ENCODE data around the gene BMAL1. TPM values are rescaled to one million over a fixed set of nuclear protein-coding genes. Genes with fewer than 3 reads are reported as not detected.
"Not testable (repeated sequence)": the region's sequence is repeated elsewhere in the genome, so short reads cannot be mapped to it uniquely, and the experiment has no call there.

The BMAL1 gene
- total RNA-seq, 5 donors from 2014 or later (not counting 1 experiment from before 2014, with no cell fraction given) = 67.9 to 99.2 (median 72.1) TPM

DNA sequence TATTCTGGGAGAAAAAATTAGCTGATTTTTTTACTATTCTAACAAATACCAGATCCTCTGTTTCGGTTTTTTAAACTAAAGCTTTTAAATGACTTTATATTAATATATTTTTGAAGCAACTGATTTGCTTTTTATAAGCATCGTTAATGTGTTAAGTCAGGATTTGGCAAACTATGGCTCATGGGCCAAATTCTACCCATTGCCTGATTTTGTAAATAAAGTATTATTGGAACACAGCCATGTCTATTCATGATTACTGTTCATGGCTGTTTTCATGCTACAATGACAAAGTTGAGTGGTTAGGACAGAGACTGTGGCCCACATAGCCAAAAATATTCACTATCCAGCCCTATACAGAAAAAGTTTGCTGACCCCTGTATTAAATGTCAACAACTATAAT lies 155.8 kb downstream of the BMAL1 start:
- peaks cover 45 to 51% (median 45%) of the 10 kb centered on the region in 3 donors for H3K4me1 Mint-ChIP-seq
- Histone ChIP-seq H3K27me3 (replicated peaks in 1 of 2; ENCODE audit: control insufficient read depth in 2 of 2, extremely low read depth in 1 of 2, insufficient read depth in 2 of 2, low read length in 1 of 2) (no peaks in the 10 kb centered on the region), H3K36me3 (ENCODE audit: control insufficient read depth in 2 of 2, extremely low read depth in 1 of 2, insufficient read depth in 1 of 2, low read length in 1 of 2) (no peaks in the 10 kb centered on the region), H3K27ac (ENCODE audit: low read length) (no peak overlapping the region), H3K9me3 (peaks cover 4% of the 10 kb centered on the region), H3K4me3 (ENCODE audit: control insufficient read depth in 1 of 2, extremely low read depth in 1 of 2, low read length in 1 of 2) (no peak overlapping the region), H3K4me1 (ENCODE audit: control insufficient read depth in 1 of 2, extremely low read depth in 1 of 2, insufficient read depth in 2 of 2, low read length in 2 of 2) (no peaks in the 10 kb centered on the region)
- ChIA-PET POLR2A (interaction anchor here (0.6 to 1.4 kb wide), 2 partner anchors 30 to 226 kb away, joined by 3 to 4 read pairs; partner anchors contain the start of gene BTBD10 (in 1 of the 2)), CTCF (no interaction called here)
- no CpG with 5 or more reads among the region's 2 CpGs for WGBS (ENCODE audit: insufficient coverage)
- no peaks in the 10 kb centered on the region for H3K27me3 Mint-ChIP-seq
- DNase-seq (no peak), ATAC-seq (replicated peaks in 1 of 4) (no peak)
- peaks cover 47% of the 10 kb centered on the region for H3K36me3 Mint-ChIP-seq
- H3K27ac Mint-ChIP-seq = no peak overlapping the region
- H3K9me3 Mint-ChIP-seq = peaks cover 0 to 11% (median 5%) of the 10 kb centered on the region in 3 donors
- no peak overlapping the region for H3K4me3 Mint-ChIP-seq

- CTCF ChIA-PET = no interaction called here
- WGBS (ENCODE audit: insufficient coverage) = 98% methylated on average over 5 of the region's 6 CpGs
- Mint-ChIP-seq H3K27ac (no peak overlapping the region), H3K4me3 (no peak overlapping the region), H3K4me1 (peaks cover 45 to 53% (median 49%) of the 10 kb centered on the region in 3 donors), H3K9me3 (peaks cover 0 to 5% (median 2%) of the 10 kb centered on the region in 3 donors), H3K36me3 (peaks cover 41% of the 10 kb centered on the region), H3K27me3 (no peaks in the 10 kb centered on the region)
- no peak for ATAC-seq (replicated peaks in 1 of 4)
- Histone ChIP-seq H3K36me3 (ENCODE audit: control insufficient read depth in 2 of 2, extremely low read depth in 1 of 2, insufficient read depth in 1 of 2, low read length in 1 of 2) (no peaks in the 10 kb centered on the region), H3K4me3 (ENCODE audit: control insufficient read depth in 1 of 2, extremely low read depth in 1 of 2, low read length in 1 of 2) (no peak overlapping the region), H3K4me1 (ENCODE audit: control insufficient read depth in 1 of 2, extremely low read depth in 1 of 2, insufficient read depth in 2 of 2, low read length in 2 of 2) (no peaks in the 10 kb centered on the region), H3K9me3 (no peaks in the 10 kb centered on the region), H3K27ac (ENCODE audit: low read length) (no peak overlapping the region), H3K27me3 (replicated peaks in 1 of 2; ENCODE audit: control insufficient read depth in 2 of 2, extremely low read depth in 1 of 2, insufficient read depth in 2 of 2, low read length in 1 of 2) (no peaks in the 10 kb centered on the region)
- POLR2A ChIA-PET = no interaction called here
- no peak for DNase-seq
Observed at GRCh38 chr11:13434247-13435205, 156.9 kb downstream of the BMAL1 start.

GRCh38 chr11:13436836-13437235 lies 159.2 kb downstream of the BMAL1 start:
- H3K36me3 ChIP-seq (ENCODE audit: control insufficient read depth in 2 of 2, extremely low read depth in 1 of 2, insufficient read depth in 1 of 2, low read length in 1 of 2); DNase-seq; H3K4me3 ChIP-seq (ENCODE audit: control insufficient read depth in 1 of 2, extremely low read depth in 1 of 2, low read length in 1 of 2); ATAC-seq (replicated peaks in 1 of 4); H3K27ac Mint-ChIP-seq; H3K27me3 ChIP-seq (replicated peaks in 1 of 2; ENCODE audit: control insufficient read depth in 2 of 2, extremely low read depth in 1 of 2, insufficient read depth in 2 of 2, low read length in 1 of 2); H3K27ac ChIP-seq (ENCODE audit: low read length); H3K4me1 ChIP-seq (ENCODE audit: control insufficient read depth in 1 of 2, extremely low read depth in 1 of 2, insufficient read depth in 2 of 2, low read length in 2 of 2); H3K4me3 Mint-ChIP-seq; H3K27me3 Mint-ChIP-seq; H3K9me3 Mint-ChIP-seq; H3K9me3 ChIP-seq: not testable (repeated sequence)
- Mint-ChIP-seq H3K36me3 (peaks cover 28% of the 10 kb centered on the region), H3K4me1 (peaks cover 49 to 58% (median 58%) of the 10 kb centered on the region in 3 donors)
- 95% methylated on average over 7 of the region's 7 CpGs for WGBS (ENCODE audit: insufficient coverage)
- POLR2A ChIA-PET = interaction anchor here in 1 of 2 donors (0.7 kb wide), 1 partner anchor 16 kb away, joined by 3 read pairs; no protein-coding TSS in a partner anchor
- CTCF ChIA-PET = interaction anchor here in 1 of 2 donors (0.6 kb wide), 1 partner anchor 1285 kb away, joined by 3 read pairs; no protein-coding TSS in a partner anchor

Other genes starting within 250 kb of the BMAL1 start
- 10 to 100 TPM; 15.9 to 19.3 (median 18.8) TPM for gene BTBD10, start 185.4 kb downstream of the BMAL1 start, total RNA-seq
- not detected for gene PTH, start 218.2 kb downstream of the BMAL1 start, total RNA-seq